CD4-positive, alpha-beta T cell treated with Interleukin-1 beta for 1 hour (primary cell): ENCODE data around the gene POLR2E.
A peak's percentile ranks its signal among the peaks of the same experiment; 100 is the strongest.

Source experiments
- DNase-seq, 2 donors: peaks; one replicate each; pipeline ENCODE4 v3.0.0-alpha.2; 2020 to 2022

POLR2E gene

GRCh38 chr19:1076046-1076386 is 19.2 kb downstream of the POLR2E start:
- DNase-seq, result no peak

GRCh38 chr19:1074544-1075283 is 20.5 kb downstream of the POLR2E start:
- peak; percentile 94 for DNase-seq

- DNase-seq, result no peak
These were observed 21.1 kb downstream of the POLR2E start for GRCh38 chr19:1073956-1074517.

GRCh38 chr19:1073063-1073955 is 21.9 kb downstream of the POLR2E start:
- DNase-seq, result no peak

- DNase-seq, result no peak
These were observed 22.7 kb downstream of the POLR2E start for GRCh38 chr19:1072371-1073015.

GRCh38 chr19:1070931-1071791 is 24.0 kb downstream of the POLR2E start:
- DNase-seq, result no peak

- no peak for DNase-seq
These were observed 24.6 kb downstream of the POLR2E start for GRCh38 chr19:1070576-1070930.

GRCh38 chr19:1069009-1069779 is 26.0 kb downstream of the POLR2E start:
- peak; percentile 84 to 86 for DNase-seq

GRCh38 chr19:1068009-1069001 is 26.9 kb downstream of the POLR2E start:
- DNase-seq, result peak; percentile 79 to 81

- peak in 1 of 2 donors; percentile 82 for DNase-seq
These were observed 27.7 kb downstream of the POLR2E start for GRCh38 chr19:1067341-1067957.

GRCh38 chr19:1066748-1067340 is 28.3 kb downstream of the POLR2E start, which contains the start of gene ARHGAP45:
Gene ARHGAP45, plus strand, starts transcription at chr19:1067167. Its CDS starts 239 bp downstream, at chr19:1067406.
- peak; percentile 88 to 89 for DNase-seq

- no peak for DNase-seq
These were observed 28.9 kb downstream of the POLR2E start for GRCh38 chr19:1066251-1066747.

- DNase-seq, result no peak
These were observed 29.5 kb downstream of the POLR2E start for GRCh38 chr19:1065606-1066109.

- DNase-seq, result peak; percentile 74 to 78
These were observed 30.2 kb downstream of the POLR2E start for GRCh38 chr19:1064661-1065605.

- no peak for DNase-seq
These were observed 31.1 kb downstream of the POLR2E start for GRCh38 chr19:1063909-1064660.

- DNase-seq, result peak; percentile 74 to 82
These were observed 31.9 kb downstream of the POLR2E start for GRCh38 chr19:1063030-1063908.
